ENCODE results near the gene CCDC178. TPM values are rescaled to one million over a fixed set of nuclear protein-coding genes. Genes with fewer than 3 reads are reported as not detected.

Gene CCDC178
- total RNA-seq, 3 donors from 2014 or later: not detected

DNA sequence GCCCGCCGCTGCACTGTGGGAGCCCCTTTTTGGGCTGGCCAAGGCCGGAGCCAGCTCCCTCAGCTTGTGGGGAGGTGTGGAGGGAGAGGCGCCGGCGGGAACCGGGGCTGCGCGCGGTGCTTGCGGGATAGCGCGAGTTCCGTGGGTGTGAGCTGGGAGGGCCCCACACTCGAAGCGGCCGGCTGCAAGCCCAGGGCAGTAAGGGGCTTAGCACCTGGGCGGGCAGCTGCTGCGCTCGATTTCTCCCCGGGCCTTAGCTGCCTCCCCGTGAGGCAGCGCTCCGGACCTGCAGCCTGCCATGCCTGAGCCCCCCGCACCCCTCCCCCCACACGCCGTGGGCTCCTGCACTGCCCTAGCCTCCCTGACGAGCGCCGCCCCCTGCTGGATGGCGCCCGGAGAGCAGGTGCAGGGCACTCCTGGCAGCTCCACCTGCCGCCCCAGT lies 124.4 kb downstream of the CCDC178 start:
- intact Hi-C loops (cut with DNase I, micrococcal nuclease): no loop called here
- Histone ChIP-seq H3K9me3 (peaks cover 7% of the 10 kb centered on the region), H3K4me3 (no peak overlapping the region), H3K36me3 (ENCODE audit: low read depth) (no peaks in the 10 kb centered on the region), H3K4me1 (ENCODE audit: low read depth) (no peaks in the 10 kb centered on the region)
- ATAC-seq: no peak
- TF ChIP-seq, protein P1, sequence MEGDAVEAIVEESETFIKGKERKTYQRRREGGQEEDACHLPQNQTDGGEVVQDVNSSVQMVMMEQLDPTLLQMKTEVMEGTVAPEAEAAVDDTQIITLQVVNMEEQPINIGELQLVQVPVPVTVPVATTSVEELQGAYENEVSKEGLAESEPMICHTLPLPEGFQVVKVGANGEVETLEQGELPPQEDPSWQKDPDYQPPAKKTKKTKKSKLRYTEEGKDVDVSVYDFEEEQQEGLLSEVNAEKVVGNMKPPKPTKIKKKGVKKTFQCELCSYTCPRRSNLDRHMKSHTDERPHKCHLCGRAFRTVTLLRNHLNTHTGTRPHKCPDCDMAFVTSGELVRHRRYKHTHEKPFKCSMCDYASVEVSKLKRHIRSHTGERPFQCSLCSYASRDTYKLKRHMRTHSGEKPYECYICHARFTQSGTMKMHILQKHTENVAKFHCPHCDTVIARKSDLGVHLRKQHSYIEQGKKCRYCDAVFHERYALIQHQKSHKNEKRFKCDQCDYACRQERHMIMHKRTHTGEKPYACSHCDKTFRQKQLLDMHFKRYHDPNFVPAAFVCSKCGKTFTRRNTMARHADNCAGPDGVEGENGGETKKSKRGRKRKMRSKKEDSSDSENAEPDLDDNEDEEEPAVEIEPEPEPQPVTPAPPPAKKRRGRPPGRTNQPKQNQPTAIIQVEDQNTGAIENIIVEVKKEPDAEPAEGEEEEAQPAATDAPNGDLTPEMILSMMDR (IDR thresholded peaks at IDR 0.05): no peak
- DNase-seq: peak in 1 of 3 donors; percentile 46

DNA sequence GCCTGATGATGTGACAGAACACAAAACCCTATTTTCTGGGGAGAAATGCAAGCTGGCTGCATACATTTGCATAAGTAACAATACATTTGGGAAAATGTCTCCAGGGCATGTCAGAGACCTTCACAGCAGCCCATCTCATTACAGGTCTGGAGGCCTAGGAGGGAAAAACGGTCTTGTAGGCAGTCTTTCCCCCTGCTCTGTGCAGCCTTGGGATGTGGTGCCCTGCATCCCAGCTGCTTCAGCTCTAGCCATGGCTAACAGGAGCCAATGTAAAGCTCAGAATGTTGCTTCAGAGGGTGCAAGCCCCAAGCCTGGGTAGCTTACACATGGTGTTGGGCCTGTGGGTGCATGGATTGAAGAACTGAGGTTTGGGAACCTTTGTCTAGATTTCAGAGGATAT lies 133.0 kb downstream of the CCDC178 start:
- H3K36me3 ChIP-seq (ENCODE audit: low read depth): no peaks in the 10 kb centered on the region
- TF ChIP-seq, protein P1 (IDR thresholded peaks at IDR 0.05): no peak
- intact Hi-C loops (cut with DNase I, micrococcal nuclease): no loop called here
- DNase-seq: no peak
- H3K4me1 ChIP-seq (ENCODE audit: low read depth): no peaks in the 10 kb centered on the region
- no peak overlapping the region for H3K4me3 ChIP-seq
- no peak for ATAC-seq
- H3K9me3 ChIP-seq: no peaks in the 10 kb centered on the region

DNA sequence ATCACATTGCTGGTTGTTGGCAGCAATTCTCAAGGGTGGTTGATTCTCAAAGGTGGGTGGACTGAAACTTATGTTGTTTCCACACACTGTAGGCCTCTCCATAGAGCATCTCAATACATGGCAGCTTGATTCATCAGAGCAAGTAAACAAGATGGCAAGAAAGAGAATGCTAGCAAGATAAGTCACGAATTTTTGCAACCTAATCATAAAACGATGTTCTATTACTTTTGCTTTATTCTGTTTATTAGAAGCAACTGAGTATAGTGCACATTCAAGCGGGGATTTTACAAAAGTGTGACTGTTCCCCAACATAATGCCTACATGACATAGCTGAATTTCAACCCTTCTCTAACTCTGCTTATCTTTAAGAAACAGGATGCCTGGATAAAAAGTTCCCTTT lies 136.2 kb downstream of the CCDC178 start:
- no peak for DNase-seq
- Histone ChIP-seq H3K4me1 (ENCODE audit: low read depth) (no peaks in the 10 kb centered on the region), H3K9me3 (no peaks in the 10 kb centered on the region), H3K4me3 (no peak overlapping the region), H3K36me3 (ENCODE audit: low read depth) (no peaks in the 10 kb centered on the region)
- intact Hi-C loops (cut with DNase I, micrococcal nuclease): no loop called here
- TF ChIP-seq, protein P1 (IDR thresholded peaks at IDR 0.05): no peak
- ATAC-seq: no peak

DNA sequence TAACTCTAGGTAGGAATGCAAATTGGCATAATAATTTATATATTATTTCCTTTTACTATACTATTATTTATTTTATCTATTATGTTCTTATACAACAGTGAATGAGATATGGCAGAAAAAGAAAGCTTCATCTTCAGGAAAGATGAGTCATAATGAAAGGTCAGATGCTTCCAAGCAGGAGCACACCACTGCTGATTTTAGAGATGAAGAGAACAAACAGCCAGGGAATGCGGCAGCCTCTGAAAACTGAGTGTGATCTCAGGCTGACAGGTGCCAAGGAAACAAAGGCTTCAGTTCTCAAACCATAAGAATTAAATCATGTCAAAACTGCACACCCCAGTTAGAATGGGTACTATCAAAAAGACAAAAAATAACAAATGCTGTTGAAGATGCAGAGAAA lies 149.0 kb downstream of the CCDC178 start:
- Histone ChIP-seq H3K9me3 (no peaks in the 10 kb centered on the region), H3K4me3 (no peak overlapping the region), H3K36me3 (ENCODE audit: low read depth) (no peaks in the 10 kb centered on the region), H3K4me1 (ENCODE audit: low read depth) (no peaks in the 10 kb centered on the region)
- intact Hi-C loops (cut with DNase I, micrococcal nuclease): no loop called here
- TF ChIP-seq, protein P1 (IDR thresholded peaks at IDR 0.05): no peak
- DNase-seq (no peak), ATAC-seq (no peak)

DNA sequence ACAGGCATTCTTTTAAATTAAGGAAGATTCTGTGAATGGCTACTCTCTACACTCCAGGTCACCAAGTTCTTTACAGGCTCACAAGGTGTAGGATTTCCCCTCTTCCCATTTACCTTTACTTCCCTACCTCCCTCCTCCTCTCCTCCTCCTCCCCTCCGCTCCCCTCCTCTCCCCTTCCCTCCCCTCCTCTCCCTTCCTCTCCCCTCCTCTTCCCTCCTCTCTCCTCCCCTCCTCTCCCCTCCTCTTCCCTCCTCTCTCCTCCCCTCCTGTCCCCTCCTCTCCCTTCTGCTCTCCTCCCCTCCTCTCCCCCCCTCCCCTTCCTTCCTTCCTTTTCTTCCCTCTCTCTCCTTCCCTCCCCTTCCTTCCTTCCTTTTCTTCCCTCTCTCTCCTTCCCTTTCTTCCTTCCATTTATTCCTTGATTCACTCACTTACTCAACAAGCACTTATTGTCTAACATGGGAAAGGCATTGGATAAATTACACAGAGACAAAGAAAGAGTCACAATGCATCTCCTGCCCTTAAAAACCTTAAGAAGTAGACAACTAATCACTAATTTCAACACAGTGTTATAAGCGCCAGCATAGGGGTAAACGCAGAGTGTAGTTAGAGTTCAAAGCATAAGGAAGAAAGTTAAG lies 152.3 kb downstream of the CCDC178 start:
- H3K4me3 ChIP-seq: no peak overlapping the region
- TF ChIP-seq, protein P1 (IDR thresholded peaks at IDR 0.05): no peak
- no peaks in the 10 kb centered on the region for H3K9me3 ChIP-seq
- H3K36me3 ChIP-seq (ENCODE audit: low read depth): no peaks in the 10 kb centered on the region
- ATAC-seq (no peak), DNase-seq (no peak)
- intact Hi-C loops (cut with DNase I, micrococcal nuclease): no loop called here
- no peaks in the 10 kb centered on the region for H3K4me1 ChIP-seq (ENCODE audit: low read depth)
